HepG2 (cell line): Measurements from ENCODE around the gene UBE2D4. TPM values are rescaled to one million over a fixed set of nuclear protein-coding genes. Genes with fewer than 3 reads are reported as not detected.

Source experiments
- AGO2 ChIP-seq: fragments of 200-400 bp; formaldehyde crosslinking; optimal IDR thresholded peaks from 2 replicates; pipeline ENCODE3; 2017; ENCODE audit warnings: mild to moderate bottlenecking, low read depth, low read length, moderate library complexity
- HNF4A ChIP-seq: sonication (generic); formaldehyde crosslinking; IDR thresholded peaks from 2 replicates; pipeline ENCODE4 v1.4.0; 2020; ENCODE audit warnings: missing genetic modification reagents
- HOXA7 ChIP-seq: sonication (generic); formaldehyde crosslinking; IDR thresholded peaks from 2 replicates; pipeline ENCODE4 v1.8.1; 2022; ENCODE audit warnings: mild to moderate bottlenecking, missing genetic modification reagents, moderate library complexity
- KDM4B ChIP-seq: sonication (generic); formaldehyde crosslinking; IDR thresholded peaks from 2 replicates; pipeline ENCODE4 v1.4.0; 2020; ENCODE audit warnings: missing genetic modification reagents
- NFKB2 ChIP-seq: sonication (generic); formaldehyde crosslinking; IDR thresholded peaks from 2 replicates; pipeline ENCODE4 v1.4.0; 2020; ENCODE audit warnings: missing genetic modification reagents, borderline replicate concordance
- NR2F1 ChIP-seq, 2 experiments: fragments of 450-650 bp in 1 of 2; formaldehyde crosslinking in 1 of 2; IDR thresholded peaks; 2 replicates each; pipeline versions ENCODE4 v1.5.0 to v1.6.1; 2016 to 2020; ENCODE audit warnings: mild to moderate bottlenecking in 1 of 2, missing compliant biosample characterization in 1 of 2, missing genetic modification reagents in 1 of 2, moderate library complexity in 1 of 2
- SIN3A ChIP-seq: IDR thresholded peaks from 2 replicates; pipeline ENCODE4 v1.6.1; 2011; ENCODE audit warnings: low read depth, mild to moderate bottlenecking, control low read depth, low read length, borderline replicate concordance
- SP1 ChIP-seq, 2 experiments: fragments of 450-650 bp in 1 of 2; sonication (generic) in 1 of 2; formaldehyde crosslinking in 1 of 2; IDR thresholded peaks; 2 replicates each; pipeline versions ENCODE4 v1.4.0 to v1.6.1; 2016 to 2020; ENCODE audit warnings: missing genetic modification reagents in 1 of 2
- TBX2 ChIP-seq: sonication (generic); formaldehyde crosslinking; IDR thresholded peaks from 2 replicates; pipeline ENCODE4 v1.5.0; 2020; ENCODE audit warnings: missing genetic modification reagents, mild to moderate bottlenecking, borderline replicate concordance
- TEAD2 ChIP-seq: sonication (generic); formaldehyde crosslinking; IDR thresholded peaks from 2 replicates; pipeline ENCODE4 v1.9.0; 2021; ENCODE audit warnings: missing genetic modification reagents
- ZNF282 ChIP-seq: fragments of 450-650 bp; IDR thresholded peaks from 2 replicates; pipeline ENCODE4 v1.6.1; 2018; ENCODE audit not compliant: partially characterized antibody
- ZNF678 ChIP-seq: sonication (generic); formaldehyde crosslinking; IDR thresholded peaks from 2 replicates; pipeline ENCODE4 v1.4.0; 2020; ENCODE audit warnings: mild to moderate bottlenecking, missing genetic modification reagents
- ZNF841 ChIP-seq: sonication (generic); formaldehyde crosslinking; IDR thresholded peaks from 2 replicates; pipeline ENCODE4 v1.8.1; 2023; ENCODE audit warnings: missing genetic modification reagents, borderline replicate concordance
- polyA plus RNA-seq, 8 experiments: library from polyadenylated mRNA; depleted of rRNA in 3 of 8; stranded (reverse) in 7 of 8; unstranded in 1 of 8; fragments of >200 nt; fragmentation: Illumina TruSeq in 4 of 8; extraction: Trizol in 4 of 8; gene quantifications; 2 replicates each; pipeline versions ENCODE4 v1.2.1 to v1.2.3, GENCODE V29; 2011 to 2016; ENCODE audit warnings: low read depth in 4 of 8, missing spikeins in 1 of 8, mixed read lengths in 1 of 8; ENCODE audit not compliant: insufficient read depth in 1 of 8
- total RNA-seq, 5 experiments: library from RNA; depleted of rRNA; stranded (reverse); fragments of >200 nt; fragmentation: Illumina TruSeq; extraction: Trizol; gene quantifications; 2 replicates each; pipeline ENCODE4 v1.2.3, GENCODE V29; 2016; ENCODE audit warnings: low read depth in 1 of 5
- TF ChIP-seq, protein P1 (sequence below): sonication (generic); formaldehyde crosslinking; IDR thresholded peaks from 2 replicates; pipeline ENCODE4 v1.5.1; 2020; ENCODE audit warnings: missing genetic modification reagents, mild to moderate bottlenecking, borderline replicate concordance
- TF ChIP-seq, protein P2 (sequence below): sonication (generic); formaldehyde crosslinking; IDR thresholded peaks from 2 replicates; pipeline ENCODE4 v1.4.0; 2020; ENCODE audit warnings: missing genetic modification reagents
- TF ChIP-seq, protein P3 (sequence below): sonication (generic); formaldehyde crosslinking; IDR thresholded peaks from 2 replicates; pipeline ENCODE4 v1.5.0; 2020; ENCODE audit warnings: mild to moderate bottlenecking, missing genetic modification reagents, moderate library complexity
- TF ChIP-seq, protein P4 (sequence below): sonication (generic); formaldehyde crosslinking; IDR thresholded peaks from 2 replicates; pipeline ENCODE4 v1.5.0; 2020; ENCODE audit warnings: missing genetic modification reagents
- TF ChIP-seq, protein P5 (sequence below): sonication (generic); formaldehyde crosslinking; IDR thresholded peaks from 2 replicates; pipeline ENCODE4 v1.4.0; 2020; ENCODE audit warnings: missing genetic modification reagents, borderline replicate concordance

The UBE2D4 gene
- total and polyA plus RNA-seq, 2 of the 13 experiments (the other 11 are each of a cell fraction or from before 2014, with no cell fraction given): 9.9 to 16.0 TPM

DNA sequence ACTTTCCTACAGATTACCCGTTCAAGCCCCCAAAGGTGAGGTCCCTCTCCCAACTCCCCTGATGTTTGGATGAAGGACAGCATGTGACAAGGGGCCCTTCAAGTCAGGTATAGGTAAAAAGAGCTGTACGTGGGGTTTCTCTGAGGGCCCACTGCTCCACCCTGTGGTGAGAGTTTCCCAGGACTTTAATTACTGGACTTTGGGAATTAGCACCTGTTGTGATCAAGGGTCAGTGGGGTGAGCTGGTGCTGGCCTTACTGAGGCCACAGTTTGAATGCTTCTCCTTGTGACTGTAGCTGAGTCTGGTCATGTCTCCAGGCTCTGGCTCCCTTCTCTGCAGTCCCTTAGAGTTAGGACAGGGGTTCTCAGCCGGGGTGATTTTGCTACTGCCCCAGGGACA lies 16.8 kb downstream of the UBE2D4 start (continued):
- TF ChIP-seq ZNF282: no peak
- TF ChIP-seq, protein P1, sequence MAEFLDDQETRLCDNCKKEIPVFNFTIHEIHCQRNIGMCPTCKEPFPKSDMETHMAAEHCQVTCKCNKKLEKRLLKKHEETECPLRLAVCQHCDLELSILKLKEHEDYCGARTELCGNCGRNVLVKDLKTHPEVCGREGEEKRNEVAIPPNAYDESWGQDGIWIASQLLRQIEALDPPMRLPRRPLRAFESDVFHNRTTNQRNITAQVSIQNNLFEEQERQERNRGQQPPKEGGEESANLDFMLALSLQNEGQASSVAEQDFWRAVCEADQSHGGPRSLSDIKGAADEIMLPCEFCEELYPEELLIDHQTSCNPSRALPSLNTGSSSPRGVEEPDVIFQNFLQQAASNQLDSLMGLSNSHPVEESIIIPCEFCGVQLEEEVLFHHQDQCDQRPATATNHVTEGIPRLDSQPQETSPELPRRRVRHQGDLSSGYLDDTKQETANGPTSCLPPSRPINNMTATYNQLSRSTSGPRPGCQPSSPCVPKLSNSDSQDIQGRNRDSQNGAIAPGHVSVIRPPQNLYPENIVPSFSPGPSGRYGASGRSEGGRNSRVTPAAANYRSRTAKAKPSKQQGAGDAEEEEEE (CRISPR knock-in tag): no peak
- no peak for TF ChIP-seq SIN3A
- TF ChIP-seq KDM4B: no peak
- TF ChIP-seq TEAD2 (CRISPR knock-in tag): no peak
- TF ChIP-seq ZNF841: no peak
- TF ChIP-seq, protein P2, sequence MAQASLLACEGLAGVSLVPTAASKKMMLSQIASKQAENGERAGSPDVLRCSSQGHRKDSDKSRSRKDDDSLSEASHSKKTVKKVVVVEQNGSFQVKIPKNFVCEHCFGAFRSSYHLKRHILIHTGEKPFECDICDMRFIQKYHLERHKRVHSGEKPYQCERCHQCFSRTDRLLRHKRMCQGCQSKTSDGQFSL (CRISPR knock-in tag): no peak
- TF ChIP-seq HNF4A (CRISPR knock-in tag): peak; percentile 66
- TF ChIP-seq NR2F1 (CRISPR knock-in tag; IDR thresholded peaks at IDR 0.05): no peak
- no peak for TF ChIP-seq ZNF678 (CRISPR knock-in tag)
- peak; percentile 56; the same call in 1 of the 2 replicates for TF ChIP-seq TBX2 (CRISPR knock-in tag)
- no peak for TF ChIP-seq HOXA7 (CRISPR knock-in tag)
- TF ChIP-seq NFKB2 (CRISPR knock-in tag): no peak
- no peak for TF ChIP-seq SP1 (IDR thresholded peaks at IDR 0.05)
- no peak for TF ChIP-seq SP1 (CRISPR knock-in tag; IDR thresholded peaks at IDR 0.05)
- TF ChIP-seq, protein P3, sequence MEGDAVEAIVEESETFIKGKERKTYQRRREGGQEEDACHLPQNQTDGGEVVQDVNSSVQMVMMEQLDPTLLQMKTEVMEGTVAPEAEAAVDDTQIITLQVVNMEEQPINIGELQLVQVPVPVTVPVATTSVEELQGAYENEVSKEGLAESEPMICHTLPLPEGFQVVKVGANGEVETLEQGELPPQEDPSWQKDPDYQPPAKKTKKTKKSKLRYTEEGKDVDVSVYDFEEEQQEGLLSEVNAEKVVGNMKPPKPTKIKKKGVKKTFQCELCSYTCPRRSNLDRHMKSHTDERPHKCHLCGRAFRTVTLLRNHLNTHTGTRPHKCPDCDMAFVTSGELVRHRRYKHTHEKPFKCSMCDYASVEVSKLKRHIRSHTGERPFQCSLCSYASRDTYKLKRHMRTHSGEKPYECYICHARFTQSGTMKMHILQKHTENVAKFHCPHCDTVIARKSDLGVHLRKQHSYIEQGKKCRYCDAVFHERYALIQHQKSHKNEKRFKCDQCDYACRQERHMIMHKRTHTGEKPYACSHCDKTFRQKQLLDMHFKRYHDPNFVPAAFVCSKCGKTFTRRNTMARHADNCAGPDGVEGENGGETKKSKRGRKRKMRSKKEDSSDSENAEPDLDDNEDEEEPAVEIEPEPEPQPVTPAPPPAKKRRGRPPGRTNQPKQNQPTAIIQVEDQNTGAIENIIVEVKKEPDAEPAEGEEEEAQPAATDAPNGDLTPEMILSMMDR (CRISPR knock-in tag): peak; percentile 52
- TF ChIP-seq, protein P4, sequence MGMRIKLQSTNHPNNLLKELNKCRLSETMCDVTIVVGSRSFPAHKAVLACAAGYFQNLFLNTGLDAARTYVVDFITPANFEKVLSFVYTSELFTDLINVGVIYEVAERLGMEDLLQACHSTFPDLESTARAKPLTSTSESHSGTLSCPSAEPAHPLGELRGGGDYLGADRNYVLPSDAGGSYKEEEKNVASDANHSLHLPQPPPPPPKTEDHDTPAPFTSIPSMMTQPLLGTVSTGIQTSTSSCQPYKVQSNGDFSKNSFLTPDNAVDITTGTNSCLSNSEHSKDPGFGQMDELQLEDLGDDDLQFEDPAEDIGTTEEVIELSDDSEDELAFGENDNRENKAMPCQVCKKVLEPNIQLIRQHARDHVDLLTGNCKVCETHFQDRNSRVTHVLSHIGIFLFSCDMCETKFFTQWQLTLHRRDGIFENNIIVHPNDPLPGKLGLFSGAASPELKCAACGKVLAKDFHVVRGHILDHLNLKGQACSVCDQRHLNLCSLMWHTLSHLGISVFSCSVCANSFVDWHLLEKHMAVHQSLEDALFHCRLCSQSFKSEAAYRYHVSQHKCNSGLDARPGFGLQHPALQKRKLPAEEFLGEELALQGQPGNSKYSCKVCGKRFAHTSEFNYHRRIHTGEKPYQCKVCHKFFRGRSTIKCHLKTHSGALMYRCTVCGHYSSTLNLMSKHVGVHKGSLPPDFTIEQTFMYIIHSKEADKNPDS (CRISPR knock-in tag): no peak
- no peak for TF ChIP-seq AGO2
- TF ChIP-seq, protein P5, sequence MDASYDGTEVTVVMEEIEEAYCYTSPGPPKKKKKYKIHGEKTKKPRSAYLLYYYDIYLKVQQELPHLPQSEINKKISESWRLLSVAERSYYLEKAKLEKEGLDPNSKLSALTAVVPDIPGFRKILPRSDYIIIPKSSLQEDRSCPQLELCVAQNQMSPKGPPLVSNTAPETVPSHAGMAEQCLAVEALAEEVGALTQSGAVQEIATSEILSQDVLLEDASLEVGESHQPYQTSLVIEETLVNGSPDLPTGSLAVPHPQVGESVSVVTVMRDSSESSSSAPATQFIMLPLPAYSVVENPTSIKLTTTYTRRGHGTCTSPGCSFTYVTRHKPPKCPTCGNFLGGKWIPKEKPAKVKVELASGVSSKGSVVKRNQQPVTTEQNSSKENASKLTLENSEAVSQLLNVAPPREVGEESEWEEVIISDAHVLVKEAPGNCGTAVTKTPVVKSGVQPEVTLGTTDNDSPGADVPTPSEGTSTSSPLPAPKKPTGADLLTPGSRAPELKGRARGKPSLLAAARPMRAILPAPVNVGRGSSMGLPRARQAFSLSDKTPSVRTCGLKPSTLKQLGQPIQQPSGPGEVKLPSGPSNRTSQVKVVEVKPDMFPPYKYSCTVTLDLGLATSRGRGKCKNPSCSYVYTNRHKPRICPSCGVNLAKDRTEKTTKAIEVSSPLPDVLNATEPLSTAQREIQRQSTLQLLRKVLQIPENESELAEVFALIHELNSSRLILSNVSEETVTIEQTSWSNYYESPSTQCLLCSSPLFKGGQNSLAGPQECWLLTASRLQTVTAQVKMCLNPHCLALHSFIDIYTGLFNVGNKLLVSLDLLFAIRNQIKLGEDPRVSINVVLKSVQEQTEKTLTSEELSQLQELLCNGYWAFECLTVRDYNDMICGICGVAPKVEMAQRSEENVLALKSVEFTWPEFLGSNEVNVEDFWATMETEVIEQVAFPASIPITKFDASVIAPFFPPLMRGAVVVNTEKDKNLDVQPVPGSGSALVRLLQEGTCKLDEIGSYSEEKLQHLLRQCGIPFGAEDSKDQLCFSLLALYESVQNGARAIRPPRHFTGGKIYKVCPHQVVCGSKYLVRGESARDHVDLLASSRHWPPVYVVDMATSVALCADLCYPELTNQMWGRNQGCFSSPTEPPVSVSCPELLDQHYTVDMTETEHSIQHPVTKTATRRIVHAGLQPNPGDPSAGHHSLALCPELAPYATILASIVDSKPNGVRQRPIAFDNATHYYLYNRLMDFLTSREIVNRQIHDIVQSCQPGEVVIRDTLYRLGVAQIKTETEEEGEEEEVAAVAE (CRISPR knock-in tag): no peak
